ENCODE measurements around the gene CNPPD1. TPM values are rescaled to one million over a fixed set of nuclear protein-coding genes. Genes with fewer than 3 reads are reported as not detected.
A peak's percentile ranks its signal among the peaks of the same experiment; 100 is the strongest.
"Not testable (repeated sequence)": the region's sequence is repeated elsewhere in the genome, so short reads cannot be mapped to it uniquely, and the experiment has no call there.

CNPPD1 gene
- total RNA-seq, 2 donors from 2014 or later, result 60.4 to 67.0 TPM

DNA sequence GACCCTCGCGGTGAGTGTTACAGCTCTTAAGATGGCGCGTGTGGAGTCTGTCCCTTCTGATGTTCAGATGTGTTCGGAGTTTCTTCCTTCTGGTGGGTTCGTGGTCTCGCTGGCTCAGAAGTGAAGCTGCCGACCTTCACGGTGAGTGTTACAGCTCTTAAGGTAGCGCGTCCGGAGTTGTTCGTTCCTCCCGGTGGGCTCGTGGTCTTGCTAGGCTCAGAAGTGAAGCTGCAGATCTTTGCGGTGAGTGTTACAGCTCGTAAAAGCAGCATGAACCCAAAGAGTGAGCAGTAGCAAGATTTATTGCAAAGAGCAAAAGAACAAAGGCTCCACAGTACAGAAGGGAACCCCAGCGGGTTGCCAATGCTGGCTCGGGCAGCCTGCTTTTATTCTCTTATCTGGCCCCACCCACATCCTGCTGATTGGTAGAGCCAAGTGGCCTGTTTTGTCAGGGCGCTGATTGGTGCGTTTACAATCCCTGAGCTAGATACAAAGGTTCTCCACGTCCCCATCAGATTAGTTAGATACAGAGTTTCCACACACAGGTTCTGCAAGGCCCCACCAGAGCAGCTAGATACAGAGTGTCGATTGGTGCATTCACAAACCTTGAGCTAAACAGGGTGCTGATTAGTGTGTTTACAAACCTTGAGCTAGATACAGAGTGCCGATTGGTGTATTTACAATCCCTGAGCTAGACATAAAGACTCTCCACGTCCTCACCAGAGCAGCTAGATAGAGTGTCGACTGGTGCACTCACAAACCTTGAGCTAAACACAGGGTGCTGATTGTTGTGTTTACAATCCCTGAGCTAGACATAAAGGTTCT, 24.0 kb upstream of the CNPPD1 start:
- peak overlapping the region; percentile 50 for H3K4me3 Mint-ChIP-seq
- H3K4me1 Mint-ChIP-seq; H3K36me3 Mint-ChIP-seq (ENCODE audit: low read depth); ATAC-seq (replicated peaks); H3K9me3 Mint-ChIP-seq; H3K27me3 Mint-ChIP-seq; H3K27ac Mint-ChIP-seq: not testable (repeated sequence)

DNA sequence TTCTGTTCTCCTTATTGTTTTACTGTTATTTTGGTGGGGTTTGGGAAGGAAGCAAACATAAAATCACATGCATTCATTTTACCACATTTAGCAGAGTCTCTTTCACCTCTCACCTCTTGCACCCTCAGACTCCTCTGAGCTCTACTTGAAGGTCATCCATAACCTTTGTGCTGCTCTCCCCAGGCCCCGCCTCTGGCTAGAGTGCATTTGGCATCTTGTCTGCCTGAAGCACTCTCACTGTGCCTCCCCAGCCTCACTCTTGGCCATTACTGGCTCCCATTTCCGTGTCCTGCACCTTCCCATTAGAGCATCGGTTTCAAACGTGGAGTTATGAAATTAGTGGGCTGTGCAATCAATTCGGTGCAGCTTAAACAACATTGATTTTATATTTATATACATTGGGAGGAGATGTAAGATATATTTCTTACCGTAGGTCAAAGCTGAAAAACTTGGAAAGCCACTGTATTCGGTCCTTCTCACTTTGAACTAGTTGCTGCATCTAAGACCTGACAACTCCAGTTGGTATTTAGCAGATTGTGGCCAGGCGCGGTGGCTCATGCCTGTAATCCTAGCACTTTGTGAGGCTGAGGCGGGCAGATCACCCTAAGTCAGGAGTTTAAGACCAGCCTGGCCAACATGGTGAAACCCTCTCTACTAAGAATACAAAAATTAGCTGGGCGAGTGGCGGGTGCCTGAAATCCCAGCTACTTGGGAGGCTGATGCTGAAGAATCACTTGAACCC, 22.9 kb upstream of the CNPPD1 start:
- Mint-ChIP-seq H3K27me3 (peaks cover 5% of the 10 kb centered on the region), H3K4me1 (no peaks in the 10 kb centered on the region)

DNA sequence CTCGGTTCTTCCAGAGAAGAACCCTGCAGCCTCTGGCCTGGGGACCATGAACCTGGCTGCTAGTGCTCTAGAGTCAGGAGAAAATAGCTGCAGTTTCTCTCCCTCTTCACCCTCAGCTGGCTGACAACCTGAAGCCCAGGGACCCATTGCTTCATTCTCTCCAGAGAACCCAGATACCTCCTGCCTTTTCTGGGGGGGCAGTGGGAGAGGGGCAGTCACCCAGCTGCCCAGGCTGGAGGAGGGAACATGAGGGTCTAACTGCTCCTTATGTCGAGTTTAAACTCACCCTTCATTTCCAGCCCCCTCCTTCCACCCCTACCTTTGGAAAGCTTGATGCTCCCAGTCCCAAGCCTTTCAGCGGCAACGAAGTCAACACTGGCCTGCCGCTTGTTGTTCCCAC, 22.2 kb upstream of the CNPPD1 start:
- Mint-ChIP-seq H3K36me3 (ENCODE audit: low read depth) (no peaks in the 10 kb centered on the region), H3K4me1 (no peaks in the 10 kb centered on the region), H3K4me3 (no peak overlapping the region), H3K27ac (no peak overlapping the region), H3K27me3 (peaks cover 5% of the 10 kb centered on the region), H3K9me3 (no peaks in the 10 kb centered on the region)
- ATAC-seq (replicated peaks), result no peak

More for the DNA sequence above, 22.9 kb upstream of the CNPPD1 start:
- Mint-ChIP-seq H3K27ac (no peak overlapping the region), H3K9me3 (no peaks in the 10 kb centered on the region), H3K4me3 (no peak overlapping the region), H3K36me3 (ENCODE audit: low read depth) (no peaks in the 10 kb centered on the region)
- no peak for ATAC-seq (replicated peaks)

DNA sequence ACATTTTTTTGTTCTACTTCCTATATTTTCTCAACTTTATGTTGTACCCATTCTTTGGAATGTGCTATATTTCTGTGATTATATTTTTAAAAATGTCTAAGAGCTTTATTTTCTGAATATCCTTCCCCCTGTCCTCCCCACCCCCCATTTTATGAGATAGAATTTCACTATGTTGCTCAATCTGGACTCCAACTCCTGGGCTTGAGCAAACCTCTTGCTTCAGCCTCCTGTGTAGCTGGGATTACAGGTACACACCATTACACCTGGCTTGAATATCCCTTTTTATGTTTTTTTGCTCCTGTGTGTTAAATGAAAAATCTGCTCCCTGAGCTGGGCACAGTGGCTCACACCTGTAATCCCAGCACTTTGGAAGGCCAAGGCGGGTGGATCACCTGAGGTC, 20.7 kb upstream of the CNPPD1 start:
- ATAC-seq (replicated peaks), result no peak
- H3K4me3 Mint-ChIP-seq, result no peak overlapping the region

DNA sequence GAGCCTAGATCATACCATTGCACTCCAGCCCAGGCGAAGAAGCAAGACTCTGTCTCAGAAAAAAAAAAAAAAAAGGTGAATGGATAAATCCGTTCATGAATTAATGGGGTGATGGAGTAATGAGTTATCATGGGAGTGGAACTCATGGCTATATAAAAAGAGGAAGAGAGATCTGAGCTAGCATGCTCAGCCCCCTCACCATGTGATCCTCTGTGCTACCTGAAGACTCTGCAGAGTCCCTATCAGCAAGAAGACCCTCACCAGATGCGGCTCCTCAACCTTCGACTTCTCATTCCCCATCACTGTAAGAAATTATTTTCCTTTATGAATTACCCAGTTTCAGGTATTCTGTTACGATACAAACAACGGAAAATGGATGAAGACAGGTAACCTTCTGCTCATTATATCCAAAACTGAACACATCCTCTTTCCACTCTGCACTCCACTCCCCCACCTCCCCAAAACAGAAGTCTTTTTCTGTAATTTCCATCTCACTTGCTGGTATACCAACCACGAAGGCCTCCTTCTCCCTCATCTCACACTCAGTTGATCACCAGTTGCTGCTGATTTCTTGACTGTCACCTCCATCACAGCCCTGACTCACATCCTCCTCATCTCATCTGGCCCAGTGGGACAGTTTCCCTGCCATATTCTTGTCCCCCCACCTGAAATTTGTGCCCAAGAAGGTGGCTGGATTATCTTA, 10.2 kb upstream of the CNPPD1 start:
- H3K4me1 Mint-ChIP-seq, result peaks cover 18% of the 10 kb centered on the region
- H3K4me3 Mint-ChIP-seq, result peak overlapping the region; percentile 6

More for the DNA sequence above, 20.7 kb upstream of the CNPPD1 start:
- H3K9me3 Mint-ChIP-seq, result no peaks in the 10 kb centered on the region
- H3K4me1 Mint-ChIP-seq, result no peaks in the 10 kb centered on the region
- H3K36me3 Mint-ChIP-seq (ENCODE audit: low read depth), result no peaks in the 10 kb centered on the region
- H3K27me3 Mint-ChIP-seq, result peaks cover 5% of the 10 kb centered on the region
- H3K27ac Mint-ChIP-seq, result no peak overlapping the region

DNA sequence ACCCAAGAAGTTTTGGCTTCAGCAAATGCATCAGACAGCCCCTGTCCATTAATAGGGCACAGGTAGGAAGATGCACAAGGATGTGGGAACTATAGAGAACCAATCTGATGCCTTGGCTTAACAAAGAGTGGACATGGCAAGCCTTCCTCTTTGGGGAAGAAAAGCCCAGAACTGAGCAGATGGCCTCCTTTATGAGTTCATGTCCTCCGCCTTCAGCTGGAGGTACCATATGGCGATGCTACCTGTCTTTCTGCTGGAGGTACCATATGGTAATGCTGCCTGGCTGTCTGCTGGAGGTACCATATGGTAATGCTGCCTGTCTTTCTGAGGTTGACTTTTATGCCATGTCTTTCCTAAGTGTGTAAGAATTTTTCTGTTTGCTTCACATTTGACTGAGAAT, 7.4 kb upstream of the CNPPD1 start:
- Mint-ChIP-seq H3K36me3 (ENCODE audit: low read depth) (peaks cover 68% of the 10 kb centered on the region), H3K4me3 (no peak overlapping the region), H3K4me1 (peaks cover 31% of the 10 kb centered on the region), H3K9me3 (no peaks in the 10 kb centered on the region), H3K27ac (peak overlapping the region; percentile 57), H3K27me3 (no peaks in the 10 kb centered on the region)
- no peak for ATAC-seq (replicated peaks)

More for the DNA sequence above, 10.2 kb upstream of the CNPPD1 start:
- peak; percentile 94 for ATAC-seq (replicated peaks)
- H3K27ac Mint-ChIP-seq, result peak overlapping the region; percentile 4
- no peaks in the 10 kb centered on the region for H3K9me3 Mint-ChIP-seq
- peaks cover 41% of the 10 kb centered on the region for H3K36me3 Mint-ChIP-seq (ENCODE audit: low read depth)
- H3K27me3 Mint-ChIP-seq, result no peaks in the 10 kb centered on the region

DNA sequence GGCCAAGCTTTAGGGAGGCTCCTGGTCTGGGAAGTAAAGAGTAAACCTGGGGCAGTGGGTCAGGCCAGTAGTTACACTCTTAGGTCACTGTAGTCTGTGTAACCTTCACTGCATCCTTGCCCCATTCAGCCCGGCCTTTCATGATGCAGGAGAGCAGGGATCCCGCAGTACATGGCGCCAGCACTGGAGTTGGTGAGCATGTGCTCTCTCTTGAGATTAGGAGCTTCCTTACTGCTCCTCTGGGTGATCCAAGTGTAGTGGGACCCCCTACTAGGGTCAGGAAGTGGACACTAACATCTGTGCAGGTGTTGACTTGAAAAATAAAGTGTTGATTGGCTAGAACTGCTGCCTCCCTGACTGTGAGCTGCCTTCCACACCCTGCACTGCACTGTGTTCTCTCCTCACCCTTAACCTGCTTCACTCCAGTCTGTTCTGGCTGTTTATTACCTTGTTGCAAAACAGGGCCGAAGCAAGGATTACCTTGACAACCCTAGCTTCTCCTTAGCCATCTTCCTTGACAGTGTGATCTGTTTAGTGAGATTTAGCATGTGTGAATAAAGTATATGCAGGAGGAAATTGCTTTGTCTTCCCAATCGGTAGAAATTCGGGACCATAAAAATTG, 6.5 kb upstream of the CNPPD1 start:
- H3K27ac Mint-ChIP-seq, result peak overlapping the region; percentile 57
- H3K36me3 Mint-ChIP-seq (ENCODE audit: low read depth), result peaks cover 76% of the 10 kb centered on the region
- ATAC-seq (replicated peaks), result no peak
- no peaks in the 10 kb centered on the region for H3K27me3 Mint-ChIP-seq
- no peaks in the 10 kb centered on the region for H3K9me3 Mint-ChIP-seq
- peaks cover 33% of the 10 kb centered on the region for H3K4me1 Mint-ChIP-seq
- H3K4me3 Mint-ChIP-seq, result no peak overlapping the region

DNA sequence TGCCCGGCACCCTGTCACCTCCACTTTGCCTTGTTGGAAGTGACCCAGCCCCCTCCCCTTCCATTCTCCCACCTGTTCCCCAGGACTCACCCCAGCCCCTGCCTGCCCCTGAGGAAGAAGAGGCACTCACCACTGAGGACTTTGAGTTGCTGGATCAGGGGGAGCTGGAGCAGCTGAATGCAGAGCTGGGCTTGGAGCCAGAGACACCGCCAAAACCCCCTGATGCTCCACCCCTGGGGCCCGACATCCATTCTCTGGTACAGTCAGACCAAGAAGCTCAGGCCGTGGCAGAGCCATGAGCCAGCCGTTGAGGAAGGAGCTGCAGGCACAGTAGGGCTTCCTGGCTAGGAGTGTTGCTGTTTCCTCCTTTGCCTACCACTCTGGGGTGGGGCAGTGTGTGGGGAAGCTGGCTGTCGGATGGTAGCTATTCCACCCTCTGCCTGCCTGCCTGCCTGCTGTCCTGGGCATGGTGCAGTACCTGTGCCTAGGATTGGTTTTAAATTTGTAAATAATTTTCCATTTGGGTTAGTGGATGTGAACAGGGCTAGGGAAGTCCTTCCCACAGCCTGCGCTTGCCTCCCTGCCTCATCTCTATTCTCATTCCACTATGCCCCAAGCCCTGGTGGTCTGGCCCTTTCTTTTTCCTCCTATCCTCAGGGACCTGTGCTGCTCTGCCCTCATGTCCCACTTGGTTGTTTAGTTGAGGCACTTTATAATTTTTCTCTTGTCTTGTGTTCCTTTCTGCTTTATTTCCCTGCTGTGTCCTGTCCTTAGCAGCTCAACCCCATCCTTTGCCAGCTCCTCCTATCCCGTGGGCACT, 5.8 kb upstream of the CNPPD1 start:
- H3K9me3 Mint-ChIP-seq, result no peaks in the 10 kb centered on the region
- peaks cover 79% of the 10 kb centered on the region for H3K36me3 Mint-ChIP-seq (ENCODE audit: low read depth)
- H3K27ac Mint-ChIP-seq, result peak overlapping the region; percentile 57
- H3K27me3 Mint-ChIP-seq, result no peaks in the 10 kb centered on the region
- ATAC-seq (replicated peaks), result no peak
- H3K4me3 Mint-ChIP-seq, result no peak overlapping the region
- H3K4me1 Mint-ChIP-seq, result peaks cover 33% of the 10 kb centered on the region

DNA sequence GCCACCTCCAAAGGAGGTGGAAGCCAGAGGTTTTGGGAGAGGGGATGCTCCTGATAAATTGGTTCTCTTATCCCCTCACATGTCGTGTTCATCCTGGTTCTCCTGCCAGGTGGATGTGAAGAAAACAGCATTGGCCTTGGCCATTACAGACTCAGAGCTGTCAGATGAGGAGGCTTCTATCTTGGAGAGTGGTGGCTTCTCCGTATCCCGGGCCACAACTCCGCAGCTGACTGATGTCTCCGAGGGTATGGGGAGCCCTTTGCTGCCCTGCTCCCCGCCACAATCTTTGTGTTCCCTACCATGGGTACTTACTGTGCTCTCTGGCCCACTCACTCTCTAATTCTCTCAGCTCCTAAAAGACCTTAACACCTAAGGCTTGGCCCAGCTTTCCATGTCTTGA, 4.8 kb upstream of the CNPPD1 start:
- Mint-ChIP-seq H3K4me1 (peaks cover 28% of the 10 kb centered on the region), H3K4me3 (peak overlapping the region; percentile 99), H3K27me3 (no peaks in the 10 kb centered on the region), H3K36me3 (ENCODE audit: low read depth) (peaks cover 86% of the 10 kb centered on the region), H3K9me3 (no peaks in the 10 kb centered on the region), H3K27ac (peak overlapping the region; percentile 58)
- ATAC-seq (replicated peaks), result no peak

DNA sequence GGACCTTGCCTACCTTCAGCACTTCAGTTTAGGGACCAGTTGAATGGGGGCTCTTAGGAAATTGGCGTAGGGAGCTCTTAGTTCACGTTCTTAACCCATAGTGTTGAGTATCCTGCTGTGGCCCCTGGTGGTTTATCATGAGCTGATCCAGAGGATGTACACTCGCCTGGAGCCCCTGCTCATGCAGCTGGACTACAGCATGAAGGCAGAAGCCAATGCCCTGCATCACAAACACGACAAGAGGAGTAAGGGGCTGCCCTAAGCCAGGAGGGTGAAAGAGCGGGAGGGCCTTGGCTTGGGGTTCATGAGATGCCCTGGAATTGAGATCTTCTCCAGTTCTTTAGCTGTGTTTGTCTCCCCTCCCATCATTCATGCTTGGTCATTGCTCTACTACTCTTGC, 4.2 kb upstream of the CNPPD1 start:
- Mint-ChIP-seq H3K27me3 (no peaks in the 10 kb centered on the region), H3K4me1 (peaks cover 28% of the 10 kb centered on the region), H3K4me3 (peak overlapping the region; percentile 99)

DNA sequence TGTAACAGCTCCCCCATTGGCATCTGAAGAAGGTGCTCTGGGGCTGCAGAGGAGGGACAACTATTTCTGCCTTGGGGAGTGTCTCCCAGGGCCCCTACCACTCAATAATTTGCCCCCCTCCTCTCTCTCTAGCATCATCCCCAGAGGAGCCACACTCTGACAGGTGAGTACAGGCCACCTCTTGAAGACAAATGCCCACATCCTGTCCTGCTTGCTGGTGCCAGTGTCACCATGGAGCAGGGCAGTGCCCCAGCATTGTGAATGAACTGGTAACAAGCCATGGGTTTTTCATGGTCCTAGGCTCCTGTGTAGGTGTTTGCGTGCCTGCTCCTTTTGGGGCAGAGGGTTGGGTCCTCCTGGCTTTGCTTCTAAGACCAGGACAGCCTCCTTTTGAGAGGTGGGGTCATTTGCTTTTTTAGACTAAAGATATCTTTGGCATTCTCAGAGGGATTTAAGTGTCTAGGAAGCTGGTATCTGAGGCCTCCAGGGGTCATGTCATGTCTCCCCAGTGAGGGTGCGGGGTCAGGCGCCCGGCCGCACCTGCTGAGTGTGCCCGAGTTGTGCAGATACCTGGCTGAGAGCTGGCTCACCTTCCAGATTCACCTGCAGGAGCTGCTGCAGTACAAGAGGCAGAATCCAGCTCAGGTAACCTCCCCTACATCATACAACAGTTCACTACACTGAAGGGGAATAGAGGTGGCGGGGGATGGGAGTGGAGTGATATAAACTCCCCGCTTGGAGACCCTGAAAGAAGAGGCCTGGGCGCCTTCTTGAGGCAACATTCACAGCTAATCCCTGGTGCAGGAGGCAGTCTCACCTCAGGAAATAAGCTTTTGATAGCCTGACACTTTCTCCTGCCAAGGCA, 3.1 kb upstream of the CNPPD1 start:
- peaks cover 28% of the 10 kb centered on the region for H3K4me1 Mint-ChIP-seq
- ATAC-seq (replicated peaks), result no peak
- no peak overlapping the region for H3K27ac Mint-ChIP-seq
- H3K36me3 Mint-ChIP-seq (ENCODE audit: low read depth), result peaks cover 88% of the 10 kb centered on the region
- peak overlapping the region; percentile 99 for H3K4me3 Mint-ChIP-seq
- H3K9me3 Mint-ChIP-seq, result no peaks in the 10 kb centered on the region
- H3K27me3 Mint-ChIP-seq, result no peaks in the 10 kb centered on the region

More for the DNA sequence above, 4.2 kb upstream of the CNPPD1 start:
- no peak for ATAC-seq (replicated peaks)
- peaks cover 88% of the 10 kb centered on the region for H3K36me3 Mint-ChIP-seq (ENCODE audit: low read depth)
- peak overlapping the region; percentile 58 for H3K27ac Mint-ChIP-seq
- no peaks in the 10 kb centered on the region for H3K9me3 Mint-ChIP-seq

DNA sequence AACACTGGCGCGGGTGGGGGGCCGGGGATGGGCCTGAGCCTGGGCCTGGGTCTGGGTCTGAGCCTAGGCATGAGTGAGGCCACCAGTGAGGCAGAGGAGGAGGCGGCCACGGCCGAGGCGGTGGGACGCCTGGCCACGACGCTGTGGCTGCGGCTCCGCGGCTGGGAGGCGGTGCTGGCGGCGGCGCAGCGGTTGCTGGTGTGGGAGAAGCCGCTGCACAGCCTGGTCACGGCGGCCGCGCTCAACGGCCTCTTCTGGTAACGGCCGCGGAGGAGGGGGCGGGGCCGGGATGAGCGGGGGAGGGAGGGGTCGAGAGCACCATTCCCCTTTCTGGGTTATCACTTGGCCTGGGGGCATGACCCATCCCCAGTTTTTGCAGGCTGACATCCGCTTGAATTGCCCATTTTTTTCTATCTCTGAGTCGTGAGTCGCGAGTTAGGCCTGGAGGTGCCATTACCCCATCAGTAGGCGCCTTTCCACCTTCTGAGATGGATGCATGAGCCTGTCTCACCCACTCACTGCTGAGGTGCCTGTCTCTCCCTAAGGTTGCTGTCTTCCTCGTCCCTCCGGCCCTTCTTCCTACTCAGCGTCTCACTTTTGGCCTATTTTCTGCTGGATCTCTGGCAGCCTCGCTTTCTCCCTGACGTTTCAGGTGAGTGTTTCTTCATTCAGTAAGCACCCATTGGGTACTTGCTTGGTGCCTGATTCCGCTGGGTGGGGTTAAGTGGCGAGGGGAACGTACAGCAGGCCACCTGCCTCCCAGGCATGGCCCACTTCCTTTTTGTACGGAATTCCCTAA, 1.9 kb upstream of the CNPPD1 start:
- Mint-ChIP-seq H3K27me3 (no peaks in the 10 kb centered on the region), H3K27ac (peak overlapping the region; percentile 85), H3K36me3 (ENCODE audit: low read depth) (peaks cover 89% of the 10 kb centered on the region), H3K4me3 (peak overlapping the region; percentile 99), H3K9me3 (no peaks in the 10 kb centered on the region), H3K4me1 (peaks cover 33% of the 10 kb centered on the region)
- peak; percentile 12 for ATAC-seq (replicated peaks)
